ENCODE measurements around the gene PHYKPL. TPM values are rescaled to one million over a fixed set of nuclear protein-coding genes. Genes with fewer than 3 reads are reported as not detected.

Gene PHYKPL
- total and polyA plus RNA-seq, 2 donors (not counting 1 experiment from before 2014, with no cell fraction given): 18.1 to 44.8 TPM

DNA sequence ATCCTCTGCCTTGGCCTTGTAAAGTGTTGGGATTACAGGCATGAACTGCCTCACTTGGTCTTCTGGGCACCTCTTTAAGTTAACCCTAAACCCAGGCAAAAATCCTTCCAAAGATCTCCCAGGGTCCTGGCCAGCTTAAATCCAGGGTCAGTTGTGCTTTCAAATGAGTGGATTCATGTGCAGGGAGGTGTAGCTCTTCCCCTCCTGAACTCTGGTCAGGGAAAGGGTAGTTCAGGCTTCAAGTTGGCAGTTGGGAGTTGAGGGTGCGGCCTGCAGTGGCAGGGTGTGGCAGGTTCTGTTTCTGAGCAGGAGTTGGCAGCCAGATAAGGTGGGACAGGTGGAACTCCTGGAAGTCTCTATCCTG is 24.7 kb downstream of the PHYKPL start:
- peak overlapping the region in 1 of 4 experiments; percentile 2 for H3K4me3 ChIP-seq (replicated peaks in 1 of 4; ENCODE audit: control extremely low read depth in 1 of 4, insufficient read depth in 1 of 4, low read depth in 3 of 4, low read length in 4 of 4)
- no peak overlapping the region for H2AFZ ChIP-seq (ENCODE audit: low read length)
- peaks cover 16% of the 10 kb centered on the region for H4K20me1 ChIP-seq (ENCODE audit: control insufficient read depth, extremely low read depth, insufficient read depth, low read length)
- no peak overlapping the region for H3K9ac ChIP-seq (ENCODE audit: insufficient read depth, low read length)
- H3K79me2 ChIP-seq (ENCODE audit: control insufficient read depth, insufficient read depth, low read length): peaks cover 55% of the 10 kb centered on the region
- peak overlapping the region; percentile 24 for H3K27ac ChIP-seq (ENCODE audit: insufficient read depth, low read length)
- H3K9me3 ChIP-seq (ENCODE audit: control insufficient read depth, insufficient read depth, low read depth, low read length): no peaks in the 10 kb centered on the region
- peaks cover 46% of the 10 kb centered on the region for H3K36me3 ChIP-seq (ENCODE audit: control insufficient read depth, insufficient read depth, low read length)
- no peak overlapping the region for H3K4me2 ChIP-seq (ENCODE audit: extremely low read depth, insufficient read depth, low read length)
- H3K27me3 ChIP-seq (ENCODE audit: control insufficient read depth, insufficient read depth, low read length): no peaks in the 10 kb centered on the region
- H3K4me1 ChIP-seq (ENCODE audit: control insufficient read depth, extremely low read depth, insufficient read depth, low read length): peaks cover 15% of the 10 kb centered on the region
- no peak for DNase-seq (ENCODE audit: low read depth in 2 of 2)
- TF ChIP-seq, protein P1, sequence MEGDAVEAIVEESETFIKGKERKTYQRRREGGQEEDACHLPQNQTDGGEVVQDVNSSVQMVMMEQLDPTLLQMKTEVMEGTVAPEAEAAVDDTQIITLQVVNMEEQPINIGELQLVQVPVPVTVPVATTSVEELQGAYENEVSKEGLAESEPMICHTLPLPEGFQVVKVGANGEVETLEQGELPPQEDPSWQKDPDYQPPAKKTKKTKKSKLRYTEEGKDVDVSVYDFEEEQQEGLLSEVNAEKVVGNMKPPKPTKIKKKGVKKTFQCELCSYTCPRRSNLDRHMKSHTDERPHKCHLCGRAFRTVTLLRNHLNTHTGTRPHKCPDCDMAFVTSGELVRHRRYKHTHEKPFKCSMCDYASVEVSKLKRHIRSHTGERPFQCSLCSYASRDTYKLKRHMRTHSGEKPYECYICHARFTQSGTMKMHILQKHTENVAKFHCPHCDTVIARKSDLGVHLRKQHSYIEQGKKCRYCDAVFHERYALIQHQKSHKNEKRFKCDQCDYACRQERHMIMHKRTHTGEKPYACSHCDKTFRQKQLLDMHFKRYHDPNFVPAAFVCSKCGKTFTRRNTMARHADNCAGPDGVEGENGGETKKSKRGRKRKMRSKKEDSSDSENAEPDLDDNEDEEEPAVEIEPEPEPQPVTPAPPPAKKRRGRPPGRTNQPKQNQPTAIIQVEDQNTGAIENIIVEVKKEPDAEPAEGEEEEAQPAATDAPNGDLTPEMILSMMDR (conservative IDR thresholded peaks at IDR 0.05 in 1 of 2, IDR thresholded peaks at IDR 0.05 in 1 of 2; ENCODE audit: low read depth in 1 of 2, low read length in 2 of 2): no peak
- no peak for TF ChIP-seq EZH2 (IDR thresholded peaks at IDR 0.05; ENCODE audit: low read length, missing control alignments)

- Histone ChIP-seq H3K9ac (ENCODE audit: insufficient read depth, low read length) (no peak overlapping the region), H3K4me2 (ENCODE audit: extremely low read depth, insufficient read depth, low read length) (peak overlapping the region; percentile 15), H4K20me1 (ENCODE audit: control insufficient read depth, extremely low read depth, insufficient read depth, low read length) (peaks cover 16% of the 10 kb centered on the region), H3K27ac (ENCODE audit: insufficient read depth, low read length) (peak overlapping the region; percentile 24), H2AFZ (ENCODE audit: low read length) (no peak overlapping the region), H3K79me2 (ENCODE audit: control insufficient read depth, insufficient read depth, low read length) (peaks cover 55% of the 10 kb centered on the region), H3K36me3 (ENCODE audit: control insufficient read depth, insufficient read depth, low read length) (peaks cover 41% of the 10 kb centered on the region), H3K9me3 (ENCODE audit: control insufficient read depth, insufficient read depth, low read depth, low read length) (no peaks in the 10 kb centered on the region), H3K27me3 (ENCODE audit: control insufficient read depth, insufficient read depth, low read length) (no peaks in the 10 kb centered on the region), H3K4me3 (replicated peaks in 1 of 4; ENCODE audit: control extremely low read depth in 1 of 4, insufficient read depth in 1 of 4, low read depth in 3 of 4, low read length in 4 of 4) (peak overlapping the region in 1 of 4 experiments; percentile 20), H3K4me1 (ENCODE audit: control insufficient read depth, extremely low read depth, insufficient read depth, low read length) (peaks cover 15% of the 10 kb centered on the region)
- DNase-seq (ENCODE audit: low read depth in 2 of 2): peak; percentile 52 to 84
- no peak for TF ChIP-seq EZH2 (IDR thresholded peaks at IDR 0.05; ENCODE audit: low read length, missing control alignments)
- TF ChIP-seq, protein P1 (conservative IDR thresholded peaks at IDR 0.05 in 1 of 2, IDR thresholded peaks at IDR 0.05 in 1 of 2; ENCODE audit: low read depth in 1 of 2, low read length in 2 of 2): no peak
Observed at GRCh38 chr5:178207183-178207916, 25.3 kb downstream of the PHYKPL start.

- Histone ChIP-seq H3K79me2 (ENCODE audit: control insufficient read depth, insufficient read depth, low read length) (peaks cover 55% of the 10 kb centered on the region), H3K4me1 (ENCODE audit: control insufficient read depth, extremely low read depth, insufficient read depth, low read length) (peaks cover 19% of the 10 kb centered on the region), H3K27ac (ENCODE audit: insufficient read depth, low read length) (peak overlapping the region; percentile 6), H3K4me2 (ENCODE audit: extremely low read depth, insufficient read depth, low read length) (peak overlapping the region; percentile 98), H3K9ac (ENCODE audit: insufficient read depth, low read length) (peak overlapping the region; percentile 18), H3K9me3 (ENCODE audit: control insufficient read depth, insufficient read depth, low read depth, low read length) (no peaks in the 10 kb centered on the region), H3K27me3 (ENCODE audit: control insufficient read depth, insufficient read depth, low read length) (no peaks in the 10 kb centered on the region), H3K36me3 (ENCODE audit: control insufficient read depth, insufficient read depth, low read length) (peaks cover 35% of the 10 kb centered on the region), H2AFZ (ENCODE audit: low read length) (no peak overlapping the region), H4K20me1 (ENCODE audit: control insufficient read depth, extremely low read depth, insufficient read depth, low read length) (peaks cover 16% of the 10 kb centered on the region), H3K4me3 (replicated peaks in 1 of 4; ENCODE audit: control extremely low read depth in 1 of 4, insufficient read depth in 1 of 4, low read depth in 3 of 4, low read length in 4 of 4) (peak overlapping the region; percentile 52 to 99 (median 90))
- peak; percentile 25 to 43 for DNase-seq (ENCODE audit: low read depth in 2 of 2)
- TF ChIP-seq EZH2 (IDR thresholded peaks at IDR 0.05; ENCODE audit: low read length, missing control alignments): no peak
- TF ChIP-seq, protein P1 (conservative IDR thresholded peaks at IDR 0.05 in 1 of 2, IDR thresholded peaks at IDR 0.05 in 1 of 2; ENCODE audit: low read depth in 1 of 2, low read length in 2 of 2): no peak
Observed at GRCh38 chr5:178206166-178207101, 26.2 kb downstream of the PHYKPL start.
